IMR-90 (cell line): ENCODE results near the gene ARMC9. TPM values are rescaled to one million over a fixed set of nuclear protein-coding genes. Genes with fewer than 3 reads are reported as not detected.

Experiments used
- ATAC-seq: fragments of 200-7000 bp; cut with Tn5 transposase; 2 replicates; pipeline ENCODE4 v1.9.1; 2020; ENCODE audit warnings: low read depth, mild to moderate bottlenecking, moderate library complexity
- BruUV-seq: library from RNA; stranded (reverse); fragments of 400-500 nt; replicated peaks from 2 replicates; lab custom pipeline; 2021; lab: Mats Ljungman, UMichigan
- CTCF ChIA-PET: fragments of 300-600 bp; formaldehyde crosslinking; extraction: SDS; loops from one replicate; lab custom pipeline; 2021; ENCODE audit warnings: antibody characterized with exemption; lab: Yijun Ruan, JAX
- POLR2A ChIA-PET: fragments of 300-600 bp; sonication (Branson Sonifier 250); formaldehyde crosslinking; loops from one replicate; lab custom pipeline; 2022; ENCODE audit warnings: antibody characterized with exemption; ENCODE audit not compliant: unreplicated experiment; lab: Charles Lee
- DNase-seq: peaks from one replicate; pipeline ENCODE4 v3.0.0; 2013
- H2AFZ ChIP-seq: replicated peaks from 2 replicates; pipeline ENCODE3; 2013; ENCODE audit warnings: low read length, mild to moderate bottlenecking; ENCODE audit not compliant: poor library complexity
- H2AK5ac ChIP-seq: 2 replicates; pipeline ENCODE4 v1.6.1; 2013; ENCODE audit warnings: low read depth, low read length, inconsistent platforms
- H2AK9ac ChIP-seq: replicated peaks from 2 replicates; pipeline ENCODE3; 2013; ENCODE audit warnings: mild to moderate bottlenecking, low read depth, low read length, moderate library complexity; ENCODE audit not compliant: poor library complexity
- H2BK120ac ChIP-seq: 2 replicates; pipeline ENCODE4 v1.6.1; 2013; ENCODE audit warnings: low read depth, low read length, inconsistent platforms
- H2BK15ac ChIP-seq: 3 replicates; pipeline ENCODE4 v1.6.1; 2013; ENCODE audit warnings: low read depth, low read length, inconsistent platforms
- H2BK20ac ChIP-seq: 2 replicates; pipeline ENCODE4 v1.6.1; 2013; ENCODE audit warnings: low read depth, mild to moderate bottlenecking, inconsistent platforms, low read length, moderate library complexity
- H2BK5ac ChIP-seq: 2 replicates; pipeline ENCODE4 v1.6.1; 2013; ENCODE audit warnings: mild to moderate bottlenecking, low read depth, low read length, inconsistent platforms; ENCODE audit not compliant: poor library complexity, severe bottlenecking
- H3K14ac ChIP-seq: replicated peaks from 2 replicates; pipeline ENCODE4 v1.6.1; 2013; ENCODE audit warnings: low read depth, low read length, inconsistent platforms
- H3K18ac ChIP-seq: 2 replicates; pipeline ENCODE4 v1.6.1; 2013; ENCODE audit warnings: low read depth, low read length, control low read depth
- H3K23ac ChIP-seq: 2 replicates; pipeline ENCODE4 v1.6.1; 2013; ENCODE audit warnings: low read depth, low read length, inconsistent platforms
- H3K27ac ChIP-seq: 2 replicates; pipeline ENCODE4 v1.5.1; 2013; ENCODE audit warnings: mild to moderate bottlenecking, control low read depth, low read length; ENCODE audit not compliant: insufficient read depth
- H3K27me3 ChIP-seq: 2 replicates; pipeline ENCODE4 v1.6.1; 2013; ENCODE audit warnings: low read length; ENCODE audit not compliant: control insufficient read depth, insufficient read depth
- H3K36me3 ChIP-seq: 2 replicates; pipeline ENCODE4 v1.6.1; 2013; ENCODE audit warnings: low read length, mixed read lengths; ENCODE audit not compliant: control insufficient read depth, insufficient read depth
- H3K4ac ChIP-seq: 2 replicates; pipeline ENCODE4 v1.6.1; 2013; ENCODE audit warnings: low read depth, low read length, inconsistent platforms
- H3K4me1 ChIP-seq: 2 replicates; pipeline ENCODE4 v1.6.1; 2013; ENCODE audit warnings: low read length, mixed read lengths; ENCODE audit not compliant: control insufficient read depth, insufficient read depth
- H3K4me2 ChIP-seq: 2 replicates; pipeline ENCODE4 v1.6.1; 2013; ENCODE audit warnings: low read depth, mild to moderate bottlenecking, control low read depth, low read length, moderate library complexity
- H3K4me3 ChIP-seq: 2 replicates; pipeline ENCODE4 v1.5.1; 2013; ENCODE audit warnings: low read depth, mild to moderate bottlenecking, control low read depth, low read length, moderate library complexity; ENCODE audit not compliant: insufficient read depth
- H3K56ac ChIP-seq: 2 replicates; pipeline ENCODE4 v1.6.1; 2013; ENCODE audit warnings: low read length, inconsistent platforms; ENCODE audit not compliant: insufficient read depth; ENCODE audit errors: extremely low read depth
- H3K79me1 ChIP-seq, 2 experiments: 2 replicates each; pipeline ENCODE4 v1.6.1; 2013; ENCODE audit warnings: low read length in 2 of 2, inconsistent platforms in 1 of 2, low read depth in 1 of 2
- H3K9ac ChIP-seq: 2 replicates; pipeline ENCODE4 v1.6.1; 2013; ENCODE audit warnings: low read depth, low read length, control low read depth
- H3K9me1 ChIP-seq: 2 replicates; pipeline ENCODE4 v1.6.1; 2013; ENCODE audit warnings: low read length, inconsistent platforms; ENCODE audit not compliant: insufficient read depth
- H3K9me3 ChIP-seq: 2 replicates; pipeline ENCODE4 v1.6.1; 2013; ENCODE audit warnings: low read length; ENCODE audit not compliant: control insufficient read depth, insufficient read depth
- H4K20me1 ChIP-seq: 2 replicates; pipeline ENCODE4 v1.6.1; 2013; ENCODE audit warnings: low read length, inconsistent platforms; ENCODE audit not compliant: insufficient read depth
- H4K5ac ChIP-seq: 2 replicates; pipeline ENCODE4 v1.6.1; 2013; ENCODE audit warnings: mild to moderate bottlenecking, low read depth, low read length, control low read depth
- H4K8ac ChIP-seq, 2 experiments: 2 replicates each; pipeline ENCODE4 v1.6.1; 2013; ENCODE audit warnings: low read depth in 2 of 2, low read length in 2 of 2, control low read depth in 1 of 2, inconsistent platforms in 1 of 2
- H4K91ac ChIP-seq: 2 replicates; pipeline ENCODE4 v1.6.1; 2013; ENCODE audit warnings: low read depth, low read length, inconsistent platforms; ENCODE audit not compliant: insufficient read depth
- CEBPB ChIP-seq: IDR thresholded peaks from 2 replicates; pipeline ENCODE4 v1.6.1; 2012; ENCODE audit warnings: low read depth, low read length, improper control_type of control experiment
- FOS ChIP-seq: fragments of 150-350 bp; IDR thresholded peaks from 2 replicates; pipeline ENCODE4 v1.6.1; 2016; ENCODE audit warnings: low read depth, low read length
- MAFK ChIP-seq: IDR thresholded peaks from 2 replicates; pipeline ENCODE4 v1.6.1; 2012; ENCODE audit warnings: low read depth, low read length, improper control_type of control experiment
- WGBS, 2 experiments: methylation state at CpG; one replicate each; pipeline versions ENCODE4 v1.1.5 to v1.1.7; 2013; ENCODE audit warnings: missing lambda C conversion rate in 2 of 2; ENCODE audit not compliant: insufficient read length in 1 of 2; ENCODE audit errors: extremely low coverage in 2 of 2; 5-methylcytosine and 5-hydroxymethylcytosine counted together
- dilution Hi-C: fragments of 300-500 bp; cut with HindIII; formaldehyde crosslinking; loops from one replicate; pipeline ENCODE4 v1.14.3; 2018; ENCODE audit warnings: low sequenced_read_pairs; ENCODE audit not compliant: unreplicated experiment
- in situ Hi-C: fragments of 300-500 bp; cut with MboI; formaldehyde crosslinking; loops from 3 replicates; pipeline ENCODE4 v1.14.3; 2019; ENCODE audit warnings: low sequenced_read_pairs, inconsistent platforms, mixed read lengths
- intact Hi-C: fragments of 100-400 bp; cut with micrococcal nuclease; formaldehyde crosslinking; loops from 2 replicates; pipeline ENCODE4 v1.10.0; 2022
- polyA plus RNA-seq, 3 experiments: library from polyadenylated mRNA; depleted of rRNA; stranded (reverse); fragments of >200 nt; gene quantifications; 2 replicates each; pipeline ENCODE4 v1.2.3, GENCODE V29; 2012; ENCODE audit warnings: low replicate concordance in 1 of 3
- total RNA-seq: library from RNA; depleted of rRNA; stranded (reverse); fragments of >200 nt; gene quantifications from 2 replicates; pipeline ENCODE4 v1.2.3, GENCODE V29; 2012

ARMC9 gene
- total and polyA plus RNA-seq, 2 of the 4 experiments (the other 2 are of a cell fraction), result 36.0 to 46.6 TPM

GRCh38 chr2:231388725-231389346, 190.4 kb downstream of the ARMC9 start:
- Histone ChIP-seq H3K18ac (no peak overlapping the region), H2AFZ (peak overlapping the region; percentile 88), H3K14ac (no peak overlapping the region), H4K91ac (no peak overlapping the region), H4K5ac (no peak overlapping the region), H3K4me3 (no peak overlapping the region), H2BK15ac (no peak overlapping the region; the same call in 2 of the 3 replicates), H3K23ac (no peak overlapping the region), H3K27me3 (peaks cover 7% of the 10 kb centered on the region; the same call in 1 of the 2 replicates), H3K56ac (no peak overlapping the region), H3K9me3 (peaks cover 4% of the 10 kb centered on the region), H3K79me1 (no peaks in the 10 kb centered on the region), H3K4me2 (no peak overlapping the region), H3K4me1 (peaks cover 9% of the 10 kb centered on the region), H2AK9ac (peak overlapping the region; percentile 75), H3K4ac (no peak overlapping the region; the same call in 1 of the 2 replicates), H2BK5ac (no peak overlapping the region), H3K9ac (no peak overlapping the region), H3K36me3 (no peaks in the 10 kb centered on the region), H2BK20ac (no peak overlapping the region), H2BK120ac (peak overlapping the region; percentile 14; the same call in 1 of the 2 replicates), H4K8ac (peak overlapping the region in 1 of 2 experiments; percentile 42; a peak in 2 of 4 replicates), H2AK5ac (no peak overlapping the region), H4K20me1 (no peaks in the 10 kb centered on the region; the same call in 1 of the 2 replicates), H3K9me1 (no peaks in the 10 kb centered on the region), H3K27ac (no peak overlapping the region)
- ChIA-PET CTCF (no interaction called here), POLR2A (no interaction called here)
- DNase-seq, result no peak
- no peak; the same call in 1 of the 2 replicates for ATAC-seq
- dilution Hi-C loops, result no loop called here
- BruUV-seq, result no TSS peak
- intact Hi-C loops, result no loop called here
- TF ChIP-seq CEBPB (no peak), FOS (no peak), MAFK (no peak)
- in situ Hi-C loops, result no loop called here
- WGBS, 2 experiments, result 91% methylated on average over 8 of the region's 15 CpGs; no CpG with 5 or more reads in 1 of the 2 experiments
